Keratinocyte (primary cell): ENCODE measurements around the gene SPNS1. TPM values are rescaled to one million over a fixed set of nuclear protein-coding genes. Genes with fewer than 3 reads are reported as not detected.

Experiments used
- DNase-seq: peaks from one replicate; pipeline ENCODE4 v3.0.0-alpha.2; 2011; ENCODE audit warnings: low read depth, missing footprints, low spot score
- FAIRE-seq: peaks from 2 replicates; lab custom pipeline; 2011; peaks lifted over from hg19 to GRCh38; lab: Jason Lieb, UNC
- H2AFZ ChIP-seq: 2 replicates; pipeline ENCODE4 v1.6.0; 2012; ENCODE audit warnings: low read length, control low read depth, inconsistent platforms; ENCODE audit not compliant: control insufficient read depth
- H3K27ac ChIP-seq: 2 replicates; pipeline ENCODE4 v1.5.1; 2011; ENCODE audit warnings: low read length; ENCODE audit not compliant: control insufficient read depth, insufficient read depth
- H3K27me3 ChIP-seq: 3 replicates; pipeline ENCODE4 v1.6.0; 2011; ENCODE audit warnings: low read length; ENCODE audit not compliant: control insufficient read depth, insufficient read depth; ENCODE audit errors: extremely low read depth
- H3K36me3 ChIP-seq, 2 experiments: 2 replicates in 1 of 2; 3 replicates in 1 of 2; pipeline ENCODE4 v1.5.1; 2011; ENCODE audit warnings: low read length in 2 of 2, mild to moderate bottlenecking in 1 of 2; ENCODE audit not compliant: control insufficient read depth in 2 of 2, insufficient read depth in 2 of 2; ENCODE audit errors: extremely low read depth in 1 of 2
- H3K4me1 ChIP-seq: 3 replicates; pipeline ENCODE4 v1.5.1; 2011; ENCODE audit warnings: low read length; ENCODE audit not compliant: control insufficient read depth, insufficient read depth; ENCODE audit errors: extremely low read depth
- H3K4me2 ChIP-seq: 3 replicates; pipeline ENCODE4 v1.6.0; 2011; ENCODE audit warnings: low read depth, low read length; ENCODE audit not compliant: control insufficient read depth, insufficient read depth; ENCODE audit errors: extremely low read depth
- H3K4me3 ChIP-seq, 3 experiments: fragments of 200-600 bp in 1 of 3; sonication (generic) in 1 of 3; 2 replicates in 2 of 3; 3 replicates in 1 of 3; pipeline ENCODE4 v1.5.1; 2011 to 2016; ENCODE audit warnings: low read length in 3 of 3, mild to moderate bottlenecking in 3 of 3, control low read depth in 2 of 3, inconsistent platforms in 1 of 3, low read depth in 1 of 3, mixed read lengths in 1 of 3, mixed run types in 1 of 3, moderate library complexity in 1 of 3; ENCODE audit not compliant: control insufficient read depth in 2 of 3, insufficient read depth in 2 of 3; ENCODE audit errors: extremely low read depth in 1 of 3
- H3K79me2 ChIP-seq: 2 replicates; pipeline ENCODE4 v1.6.0; 2012; ENCODE audit warnings: low read length; ENCODE audit not compliant: control insufficient read depth, insufficient read depth
- H3K9ac ChIP-seq: 3 replicates; pipeline ENCODE4 v1.6.0; 2011; ENCODE audit warnings: low read length; ENCODE audit not compliant: control insufficient read depth, insufficient read depth; ENCODE audit errors: extremely low read depth
- H3K9me1 ChIP-seq: 3 replicates; pipeline ENCODE4 v1.6.0; 2011; ENCODE audit warnings: low read length; ENCODE audit not compliant: control insufficient read depth, insufficient read depth; ENCODE audit errors: extremely low read depth
- H3K9me3 ChIP-seq: 2 replicates; pipeline ENCODE4 v1.5.1; 2012; ENCODE audit warnings: low read depth, low read length; ENCODE audit not compliant: control insufficient read depth
- H4K20me1 ChIP-seq: 3 replicates; pipeline ENCODE4 v1.6.0; 2011; ENCODE audit warnings: low read length; ENCODE audit not compliant: control insufficient read depth, insufficient read depth; ENCODE audit errors: extremely low read depth
- CTCF ChIP-seq, 3 experiments: IDR thresholded peaks in 1 of 3; conservative IDR thresholded peaks in 1 of 3; optimal IDR thresholded peaks in 1 of 3; 2 replicates in 2 of 3; 3 replicates in 1 of 3; pipeline versions ENCODE3 to v1.5.1; 2011; ENCODE audit warnings: low read length in 3 of 3, mild to moderate bottlenecking in 3 of 3, moderate library complexity in 2 of 3, control low read depth in 1 of 3, inconsistent platforms in 1 of 3; ENCODE audit not compliant: insufficient read depth in 2 of 3; ENCODE audit errors: extremely low read depth in 1 of 3
- EZH2 ChIP-seq: IDR thresholded peaks from one replicate; pipeline ENCODE4 v1.6.1; 2012; ENCODE audit warnings: inconsistent platforms, mild to moderate bottlenecking, low read length, moderate library complexity
- dilution Hi-C: fragments of 300-500 bp; cut with MboI; formaldehyde crosslinking; loops from one replicate; pipeline ENCODE4 v1.7.0; 2020; ENCODE audit warnings: low sequenced_read_pairs; ENCODE audit not compliant: extremely low pct_ligation_motif_present
- polyA plus RNA-seq, 5 experiments: library from polyadenylated mRNA; depleted of rRNA in 3 of 5; stranded (reverse) in 3 of 5; stranded (forward) in 1 of 5; unstranded in 1 of 5; fragments of >200 nt; gene quantifications; 1 replicate in 1 of 5; 2 replicates in 3 of 5; 3 replicates in 1 of 5; pipeline versions ENCODE4 v1.2.1 to v1.2.3, GENCODE V29; 2011 to 2012; ENCODE audit warnings: missing spikeins in 2 of 5, low read depth in 1 of 5, low replicate concordance in 1 of 5

SPNS1 gene
- polyA plus RNA-seq, 1 donor (not counting 4 experiments of a cell fraction or from before 2014, with no cell fraction given), result 16.3 TPM

- H3K36me3 ChIP-seq, result no peaks in the 10 kb centered on the region
- H3K9me1 ChIP-seq, result no peaks in the 10 kb centered on the region
- no peaks in the 10 kb centered on the region for H4K20me1 ChIP-seq
- H3K4me1 ChIP-seq, result no peaks in the 10 kb centered on the region
- H3K4me2 ChIP-seq, result no peak overlapping the region
- no peaks in the 10 kb centered on the region for H3K79me2 ChIP-seq
- H3K9me3 ChIP-seq, result no peaks in the 10 kb centered on the region
- H2AFZ ChIP-seq, result no peak overlapping the region
- no peak overlapping the region for H3K4me3 ChIP-seq
- dilution Hi-C loops, result no loop called here
- H3K9ac ChIP-seq, result no peak overlapping the region
- TF ChIP-seq EZH2, result no peak
- TF ChIP-seq CTCF (optimal IDR thresholded peaks at IDR 0.05 in 1 of 3, IDR thresholded peaks at IDR 0.05 in 1 of 3, conservative IDR thresholded peaks at IDR 0.05 in 1 of 3; ENCODE audit: extremely low read depth in 1 of 3, insufficient read depth in 2 of 3, low read length in 3 of 3), result no peak
- FAIRE-seq (no peak), DNase-seq (no peak)
- H3K27ac ChIP-seq, result no peak overlapping the region
- no peaks in the 10 kb centered on the region for H3K27me3 ChIP-seq
Measured at GRCh38 chr16:29025218-29025617, 50.6 kb downstream of the SPNS1 start.

- Histone ChIP-seq H3K27me3 (no peaks in the 10 kb centered on the region), H3K9me1 (no peaks in the 10 kb centered on the region), H3K9ac (no peak overlapping the region), H2AFZ (no peak overlapping the region), H3K79me2 (no peaks in the 10 kb centered on the region), H3K36me3 (no peaks in the 10 kb centered on the region), H3K4me2 (no peak overlapping the region), H4K20me1 (no peaks in the 10 kb centered on the region), H3K4me1 (no peaks in the 10 kb centered on the region), H3K27ac (no peak overlapping the region), H3K9me3 (no peaks in the 10 kb centered on the region), H3K4me3 (no peak overlapping the region)
- no peak for TF ChIP-seq EZH2
- TF ChIP-seq CTCF (optimal IDR thresholded peaks at IDR 0.05 in 1 of 3, IDR thresholded peaks at IDR 0.05 in 1 of 3, conservative IDR thresholded peaks at IDR 0.05 in 1 of 3; ENCODE audit: extremely low read depth in 1 of 3, insufficient read depth in 2 of 3, low read length in 3 of 3), result no peak
- DNase-seq (no peak), FAIRE-seq (no peak)
- dilution Hi-C loops, result no loop called here
Measured at GRCh38 chr16:29025735-29026134, 51.2 kb downstream of the SPNS1 start.
